KOPT-K1 (cell line): Measurements from ENCODE around the gene OR7G3.

Source experiments
- H3K27ac ChIP-seq: fragments of 200-600 bp; sonication (generic); 2 replicates; pipeline ENCODE4 v1.5.1; 2016; ENCODE audit warnings: antibody characterized with exemption, mild to moderate bottlenecking, low read depth, low read length; ENCODE audit not compliant: poor library complexity, severe bottlenecking
- H3K36me3 ChIP-seq: fragments of 200-600 bp; sonication (generic); 2 replicates; pipeline ENCODE4 v1.5.1; 2017; ENCODE audit warnings: antibody characterized with exemption, mild to moderate bottlenecking, low read length, moderate library complexity; ENCODE audit not compliant: insufficient read depth
- H3K9me3 ChIP-seq: fragments of 200-600 bp; sonication (generic); 2 replicates; pipeline ENCODE4 v1.5.1; 2017; ENCODE audit warnings: antibody characterized with exemption, low read length, mild to moderate bottlenecking; ENCODE audit not compliant: insufficient read depth, poor library complexity, severe bottlenecking

Gene OR7G3

GRCh38 chr19:9139609-9140158, 12.9 kb upstream of the OR7G3 start:
- Histone ChIP-seq H3K36me3 (peaks cover 32% of the 10 kb centered on the region), H3K27ac (peak overlapping the region; percentile 85), H3K9me3 (peaks cover 24% of the 10 kb centered on the region)

DNA sequence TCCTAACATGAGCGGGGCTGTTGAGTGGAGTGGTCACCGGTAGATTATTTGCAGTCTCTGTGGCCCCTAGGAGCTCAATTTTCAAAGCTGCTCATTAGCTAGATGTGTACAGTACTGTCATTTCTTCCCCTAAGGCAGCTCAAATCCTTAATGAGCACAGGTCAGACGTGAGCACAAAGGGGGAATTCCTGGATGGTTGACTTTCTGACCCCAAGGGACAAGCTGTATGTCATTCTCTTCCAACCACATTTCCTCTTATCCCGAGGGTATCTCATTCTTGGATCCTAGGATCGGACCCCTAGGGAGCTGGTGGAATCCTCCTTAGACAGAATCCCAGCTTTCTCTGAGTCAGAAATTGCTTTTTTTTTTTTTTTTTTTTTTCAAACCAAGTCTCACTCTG, 5.7 kb upstream of the OR7G3 start:
- Histone ChIP-seq H3K9me3 (no peaks in the 10 kb centered on the region), H3K27ac (no peak overlapping the region), H3K36me3 (no peaks in the 10 kb centered on the region)

DNA sequence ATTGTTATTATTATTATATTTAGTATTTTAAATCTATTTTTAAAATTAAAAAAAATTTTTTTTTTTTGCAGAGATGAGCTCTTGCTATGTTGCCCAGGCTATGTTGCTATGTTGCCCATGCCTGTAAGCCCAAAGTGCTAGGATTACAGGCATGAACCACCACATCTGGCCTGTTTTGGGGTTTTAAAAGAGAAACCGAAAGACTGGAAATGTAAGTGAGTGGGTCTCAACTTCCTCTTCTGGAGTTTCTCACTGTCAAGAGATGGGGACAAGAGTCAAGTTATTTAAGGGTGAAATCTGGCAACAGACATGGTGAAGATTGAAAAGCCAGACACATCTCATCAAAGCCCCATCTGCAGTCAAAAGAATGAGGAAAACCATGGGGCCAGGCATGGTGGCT, 4.2 kb upstream of the OR7G3 start:
- H3K27ac ChIP-seq, result peak overlapping the region; percentile 26
- H3K9me3 ChIP-seq, result no peaks in the 10 kb centered on the region
- H3K36me3 ChIP-seq, result no peaks in the 10 kb centered on the region

DNA sequence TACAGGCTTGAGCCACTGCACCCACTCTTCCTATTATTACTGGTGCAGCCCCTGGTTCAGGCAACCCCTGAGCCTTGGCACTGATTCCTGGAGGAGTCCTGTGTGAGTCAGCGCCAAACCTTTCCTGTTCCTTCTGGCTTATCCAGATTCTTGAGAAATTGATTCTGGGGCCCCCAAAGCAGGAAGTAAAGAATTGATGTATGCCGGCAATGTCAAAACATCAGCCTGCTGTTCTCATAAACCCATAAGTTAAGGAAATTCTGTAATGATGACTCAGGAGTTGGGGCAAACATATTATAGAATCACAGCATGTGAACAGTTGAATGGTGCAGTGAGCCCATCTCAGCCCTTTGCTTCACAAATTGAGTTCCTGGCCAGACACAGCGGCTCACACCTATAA, 1.4 kb upstream of the OR7G3 start:
- Histone ChIP-seq H3K27ac (no peak overlapping the region), H3K36me3 (no peaks in the 10 kb centered on the region), H3K9me3 (no peaks in the 10 kb centered on the region)

DNA sequence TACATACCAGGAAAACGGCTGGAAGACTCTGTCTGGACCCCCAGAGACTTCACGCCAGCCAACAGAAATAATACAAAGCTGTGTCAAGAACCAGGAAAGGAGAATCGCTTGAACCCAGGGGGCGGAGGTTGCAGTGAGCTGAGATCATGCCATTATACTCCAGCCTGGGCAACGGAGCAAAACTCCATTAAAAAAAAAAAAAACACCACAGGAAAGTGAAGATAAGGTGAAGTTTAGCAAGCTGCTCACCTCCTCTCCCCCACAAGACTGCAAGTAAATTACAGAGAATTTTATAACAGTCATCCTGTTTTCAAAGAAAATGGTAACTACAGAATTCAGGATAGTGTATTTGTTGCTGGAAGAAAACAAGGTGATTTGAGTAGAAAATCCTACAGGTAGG, 10.2 kb downstream of the OR7G3 start:
- H3K9me3 ChIP-seq, result no peaks in the 10 kb centered on the region
- no peak overlapping the region for H3K27ac ChIP-seq
- no peaks in the 10 kb centered on the region for H3K36me3 ChIP-seq

DNA sequence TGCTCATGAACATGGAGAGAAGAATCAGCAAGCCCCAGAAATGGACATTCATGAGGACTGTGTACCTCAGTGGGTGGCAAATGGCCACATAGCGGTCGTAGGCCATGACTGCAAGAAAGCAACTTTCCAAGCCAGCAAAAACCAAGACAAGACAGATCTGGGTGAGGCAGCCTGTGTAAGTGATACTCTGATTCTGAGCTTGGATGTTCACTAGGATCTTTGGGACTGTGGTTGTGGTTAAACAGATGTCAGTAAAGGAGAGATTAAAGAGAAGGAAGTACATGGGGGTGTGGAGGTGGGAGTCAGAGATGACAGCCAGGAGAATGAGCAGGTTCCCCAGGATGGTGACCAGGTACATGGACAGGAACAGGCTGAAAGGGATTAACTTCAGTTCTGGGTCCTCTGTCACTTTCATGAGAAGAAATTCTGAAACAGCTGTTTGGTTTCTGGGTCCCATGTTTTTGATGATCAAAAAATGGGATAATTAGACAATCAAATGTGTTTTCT, 11.4 kb downstream of the OR7G3 start, which contains the start of gene OR7G1:
OR7G1 (minus strand) TSS at position 457 of the 507 bp plus-strand sequence; CDS start at position 457, 0 bp downstream.
- H3K27ac ChIP-seq, result no peak within 1 kb of the TSS
- H3K9me3 ChIP-seq, result no peaks in the 10 kb centered on the region
- no peaks in the 10 kb centered on the region for H3K36me3 ChIP-seq

GRCh38 chr19:9109959-9110358, 16.8 kb downstream of the OR7G3 start:
- Histone ChIP-seq H3K27ac (no peak overlapping the region), H3K9me3 (no peaks in the 10 kb centered on the region), H3K36me3 (no peaks in the 10 kb centered on the region)

DNA sequence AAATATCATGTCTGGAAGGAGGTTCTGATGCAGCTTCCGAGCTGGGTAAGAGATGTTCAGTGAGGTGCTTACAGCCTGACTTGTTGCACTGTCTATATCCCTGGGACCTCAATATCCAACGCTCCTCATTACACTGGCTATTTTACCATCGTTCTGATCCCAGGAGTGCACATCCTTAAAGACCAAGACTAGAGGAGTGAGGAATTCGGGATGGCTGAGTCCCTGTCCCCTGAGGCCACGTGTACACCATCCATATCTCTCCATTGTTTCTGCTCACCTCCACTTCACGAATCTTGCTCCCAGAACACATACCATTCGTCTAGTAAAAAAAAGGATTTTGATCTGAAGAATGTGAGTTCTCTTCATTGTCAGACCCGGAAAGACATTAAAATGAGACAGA, 19.4 kb downstream of the OR7G3 start, which contains the start of gene OR7G2:
OR7G2 (minus strand) TSS at position 101 of the 400 bp plus-strand sequence. CDS start 4,232 bp downstream, outside the sequence.
- no peak within 1 kb of the TSS for H3K27ac ChIP-seq

GRCh38 chr19:9086761-9087160, 40.0 kb downstream of the OR7G3 start, which contains the start of gene OR1M1:
OR1M1 (plus strand) TSS chr19:9087061; CDS start chr19:9093245, 6,184 bp downstream.
- no peaks in the 10 kb centered on the region for H3K36me3 ChIP-seq
- H3K9me3 ChIP-seq, result no peaks in the 10 kb centered on the region
- H3K27ac ChIP-seq, result no peak within 1 kb of the TSS

More for the DNA sequence above, 19.4 kb downstream of the OR7G3 start, which contains the start of gene OR7G2:
- no peaks in the 10 kb centered on the region for H3K36me3 ChIP-seq
- H3K9me3 ChIP-seq, result no peaks in the 10 kb centered on the region

DNA sequence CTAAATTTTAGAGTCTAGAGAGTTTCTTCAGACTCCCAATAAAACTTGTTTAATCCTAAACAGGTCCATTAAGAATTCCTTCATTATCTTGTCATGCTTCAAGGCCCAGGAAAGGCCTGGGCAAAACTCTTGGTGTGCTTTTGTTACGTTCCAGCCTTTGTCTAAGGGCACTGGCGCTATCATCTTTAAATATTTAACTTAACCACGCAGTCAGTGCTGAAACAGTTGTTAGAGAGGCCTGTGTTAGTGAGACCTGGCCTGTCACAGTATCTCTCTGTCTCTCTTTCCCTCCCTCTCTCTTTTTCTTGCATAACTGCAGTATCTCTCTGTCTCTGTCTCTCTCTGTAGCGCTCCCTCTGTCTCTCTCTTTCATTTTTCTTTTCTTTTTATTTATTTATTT, 48.1 kb downstream of the OR7G3 start:
- Histone ChIP-seq H3K27ac (no peak overlapping the region), H3K36me3 (no peaks in the 10 kb centered on the region), H3K9me3 (no peaks in the 10 kb centered on the region)

GRCh38 chr19:9076901-9077300, 49.8 kb downstream of the OR7G3 start:
- Histone ChIP-seq H3K27ac (no peak overlapping the region), H3K36me3 (no peaks in the 10 kb centered on the region), H3K9me3 (no peaks in the 10 kb centered on the region)
